H9 (cell line): ENCODE measurements around the gene PSMD8. TPM values are rescaled to one million over a fixed set of nuclear protein-coding genes. Genes with fewer than 3 reads are reported as not detected.

Source experiments
- DNase-seq: peaks from one replicate; pipeline ENCODE4 v3.0.0-alpha.2; 2017
- H2AFZ ChIP-seq: one replicate; pipeline ENCODE4 v1.6.1; 2013; ENCODE audit warnings: mild to moderate bottlenecking, low read length, control low read depth, moderate library complexity
- H2AK5ac ChIP-seq: 2 replicates; pipeline ENCODE4 v1.6.1; 2013; ENCODE audit warnings: low read length, control low read depth, mixed read lengths; ENCODE audit not compliant: insufficient read length
- H2BK120ac ChIP-seq: one replicate; pipeline ENCODE4 v1.6.1; 2013; ENCODE audit warnings: low read depth, mild to moderate bottlenecking, low read length, control low read depth, inconsistent platforms; ENCODE audit not compliant: poor library complexity, severe bottlenecking
- H2BK12ac ChIP-seq: 2 replicates; pipeline ENCODE4 v1.6.1; 2013; ENCODE audit warnings: low read length, control low read depth, mixed read lengths, low read depth; ENCODE audit not compliant: insufficient read length
- H2BK15ac ChIP-seq: 2 replicates; pipeline ENCODE4 v1.6.1; 2013; ENCODE audit warnings: low read depth, low read length, control low read depth
- H2BK20ac ChIP-seq: one replicate; pipeline ENCODE4 v1.6.1; 2013; ENCODE audit warnings: low read depth, mild to moderate bottlenecking, low read length, control low read depth, inconsistent platforms; ENCODE audit not compliant: poor library complexity, severe bottlenecking
- H2BK5ac ChIP-seq: 2 replicates; pipeline ENCODE4 v1.6.1; 2013; ENCODE audit warnings: low read length, control low read depth, mixed read lengths; ENCODE audit not compliant: insufficient read length
- H3K14ac ChIP-seq: 2 replicates; pipeline ENCODE4 v1.6.1; 2013; ENCODE audit warnings: low read length, control low read depth; ENCODE audit not compliant: insufficient read depth
- H3K18ac ChIP-seq: 2 replicates; pipeline ENCODE4 v1.6.1; 2013; ENCODE audit warnings: low read depth, mild to moderate bottlenecking, mixed read lengths, low read length, control low read depth; ENCODE audit not compliant: insufficient read length
- H3K23ac ChIP-seq: 2 replicates; pipeline ENCODE4 v1.6.1; 2013; ENCODE audit warnings: low read length, control low read depth, mixed read lengths, low read depth; ENCODE audit not compliant: insufficient read length
- H3K23me2 ChIP-seq: 2 replicates; pipeline ENCODE4 v1.6.1; 2013; ENCODE audit warnings: low read depth, mild to moderate bottlenecking, mixed read lengths, low read length, control low read depth; ENCODE audit not compliant: insufficient read length, poor library complexity, severe bottlenecking
- H3K27ac ChIP-seq: 2 replicates; pipeline ENCODE4 v1.5.1; 2013; ENCODE audit warnings: low read length, control low read depth, mixed read lengths, low read depth; ENCODE audit not compliant: insufficient read length
- H3K27me3 ChIP-seq: 2 replicates; pipeline ENCODE4 v1.6.1; 2013; ENCODE audit warnings: low read length, control low read depth, inconsistent platforms; ENCODE audit not compliant: insufficient read depth
- H3K4ac ChIP-seq: 2 replicates; pipeline ENCODE4 v1.6.1; 2013; ENCODE audit warnings: low read depth, mild to moderate bottlenecking, control low read depth, inconsistent platforms, low read length, moderate library complexity
- H3K4me1 ChIP-seq: 2 replicates; pipeline ENCODE4 v1.6.1; 2013; ENCODE audit warnings: low read length, control low read depth, inconsistent platforms; ENCODE audit not compliant: insufficient read depth
- H3K4me2 ChIP-seq: 2 replicates; pipeline ENCODE4 v1.6.1; 2013; ENCODE audit warnings: low read length, control low read depth, mixed read lengths; ENCODE audit not compliant: insufficient read length, insufficient read depth
- H3K56ac ChIP-seq: 2 replicates; pipeline ENCODE4 v1.6.1; 2013; ENCODE audit warnings: low read depth, mild to moderate bottlenecking, mixed read lengths, low read length, control low read depth; ENCODE audit not compliant: insufficient read length
- H3K79me1 ChIP-seq: 2 replicates; pipeline ENCODE4 v1.6.1; 2013; ENCODE audit warnings: low read depth, mild to moderate bottlenecking, moderate library complexity, low read length, control low read depth, inconsistent platforms; ENCODE audit not compliant: insufficient read depth, poor library complexity, severe bottlenecking
- H3K79me2 ChIP-seq: 2 replicates; pipeline ENCODE4 v1.6.1; 2013; ENCODE audit warnings: low read length, control low read depth, inconsistent platforms; ENCODE audit not compliant: insufficient read depth
- H3K9ac ChIP-seq: 2 replicates; pipeline ENCODE4 v1.6.1; 2013; ENCODE audit warnings: low read length, control low read depth, mixed read lengths; ENCODE audit not compliant: insufficient read length; ENCODE audit errors: extremely low read depth
- H3K9me3 ChIP-seq: one replicate; pipeline ENCODE4 v1.6.1; 2013; ENCODE audit warnings: low read depth, low read length, inconsistent platforms; ENCODE audit not compliant: control insufficient read depth
- H3T11ph ChIP-seq: one replicate; pipeline ENCODE4 v1.6.1; 2013; ENCODE audit warnings: mild to moderate bottlenecking, low read length, control low read depth, inconsistent platforms
- H4K20me1 ChIP-seq: one replicate; pipeline ENCODE4 v1.6.1; 2013; ENCODE audit not compliant: control insufficient read depth, insufficient read length, insufficient read depth
- H4K5ac ChIP-seq: 2 replicates; pipeline ENCODE4 v1.6.1; 2013; ENCODE audit warnings: low read depth, mild to moderate bottlenecking, mixed read lengths, low read length, control low read depth; ENCODE audit not compliant: insufficient read length
- H4K8ac ChIP-seq: replicated peaks from 2 replicates; pipeline ENCODE4 v1.6.1; 2013; ENCODE audit warnings: low read length, control low read depth, mixed read lengths, low read depth; ENCODE audit not compliant: insufficient read length
- H4K91ac ChIP-seq: 2 replicates; pipeline ENCODE4 v1.6.1; 2013; ENCODE audit warnings: low read depth, mild to moderate bottlenecking, moderate library complexity, mixed read lengths, low read length, control low read depth; ENCODE audit not compliant: insufficient read length
- H3K27ac Mint-ChIP-seq, 3 experiments: 2 replicates in 2 of 3; 3 replicates in 1 of 3; pipeline ENCODE4 v1.8.0; 2020 to 2021; ENCODE audit warnings: mixed read lengths in 3 of 3, mild to moderate bottlenecking in 1 of 3, moderate library complexity in 1 of 3
- H3K27me3 Mint-ChIP-seq: 2 replicates; pipeline ENCODE4 v1.8.0; 2021; ENCODE audit warnings: low read depth, mild to moderate bottlenecking, moderate library complexity, mixed read lengths
- H3K36me3 Mint-ChIP-seq, 3 experiments: 2 replicates in 2 of 3; 3 replicates in 1 of 3; pipeline ENCODE4 v1.8.0; 2020 to 2021; ENCODE audit warnings: low read depth in 3 of 3, mixed read lengths in 3 of 3; ENCODE audit not compliant: insufficient read depth in 1 of 3
- H3K4me1 Mint-ChIP-seq, 2 experiments: 2 replicates each; pipeline ENCODE4 v1.8.0; 2020; ENCODE audit warnings: mixed read lengths in 2 of 2
- H3K4me3 Mint-ChIP-seq, 2 experiments: 2 replicates in 1 of 2; 3 replicates in 1 of 2; pipeline ENCODE4 v1.8.0; 2020 to 2021; ENCODE audit warnings: mild to moderate bottlenecking in 2 of 2, mixed read lengths in 2 of 2, moderate library complexity in 1 of 2
- H3K9me3 Mint-ChIP-seq, 2 experiments: 2 replicates in 1 of 2; 3 replicates in 1 of 2; pipeline ENCODE4 v1.8.0; 2020; ENCODE audit warnings: mild to moderate bottlenecking in 2 of 2, mixed read lengths in 2 of 2, moderate library complexity in 1 of 2
- CTCF ChIP-seq: fragments of 200-600 bp; sonication (generic); conservative IDR thresholded peaks from 3 replicates; pipeline ENCODE4 v1.8.0; 2021; ENCODE audit warnings: antibody characterized with exemption, mild to moderate bottlenecking
- WGBS: extraction: QIAGEN DNeasy Blood & Tissue Kit; methylation state at CpG from one replicate; pipeline ENCODE4 v1.1.7; 2013; ENCODE audit warnings: missing lambda C conversion rate, low lambda C conversion rate, mixed read lengths; ENCODE audit not compliant: insufficient read length; ENCODE audit errors: extremely low coverage; 5-methylcytosine and 5-hydroxymethylcytosine counted together
- total RNA-seq: library from RNA; stranded (reverse); gene quantifications from 2 replicates; pipeline ENCODE4 v1.2.1, GENCODE V29; 2021

Gene PSMD8
- total RNA-seq, 1 experiment from 2014 or later: 189 TPM

DNA sequence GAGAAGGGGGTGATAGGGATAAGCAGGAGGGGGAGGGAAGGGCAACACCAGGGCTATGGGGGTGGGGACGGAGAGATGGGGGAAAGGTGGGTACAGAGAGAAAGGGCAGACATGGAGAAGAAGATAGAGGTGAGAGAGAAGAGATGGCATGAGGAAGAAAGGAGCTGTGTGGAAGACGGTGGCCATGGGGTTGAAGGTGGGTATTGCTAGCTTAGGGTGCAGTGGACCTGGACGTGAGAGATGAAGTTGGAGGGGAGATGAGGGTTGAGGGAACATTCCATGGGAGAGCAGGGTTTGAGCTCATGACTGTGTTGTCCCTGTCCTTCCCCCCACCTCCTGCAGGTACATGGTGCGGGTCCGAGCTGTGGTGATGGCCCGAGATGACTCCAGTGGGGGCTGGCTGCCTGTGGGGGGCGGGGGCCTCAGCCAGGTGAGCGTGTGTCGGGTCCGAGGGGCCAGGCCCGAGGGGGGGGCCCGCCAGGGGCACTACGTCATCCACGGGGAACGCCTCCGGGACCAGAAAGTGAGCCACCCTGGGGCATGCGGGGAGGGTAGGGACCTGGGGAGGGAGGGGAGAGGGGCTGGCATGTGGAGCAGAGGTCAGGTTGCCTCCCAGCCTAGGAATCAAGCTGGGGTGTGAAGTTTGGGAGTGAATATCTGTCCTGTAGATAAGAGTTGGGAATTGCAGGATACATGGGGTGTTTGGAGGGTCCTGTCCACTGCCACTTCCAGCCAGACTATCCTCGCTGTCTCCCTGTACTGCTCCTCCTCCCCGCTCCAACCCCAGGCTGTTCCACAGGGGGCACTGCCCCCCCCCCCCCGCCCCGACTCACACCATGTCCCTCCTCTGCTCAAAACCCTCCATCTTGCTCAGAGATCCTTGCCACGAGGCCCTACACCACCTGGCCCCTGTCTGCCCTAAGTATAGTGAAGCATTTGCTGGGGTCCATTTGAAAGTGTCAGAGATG is 15.9 kb downstream of the PSMD8 start:
- Histone ChIP-seq H3K4me2 (peak overlapping the region; percentile 80), H3K18ac (peak overlapping the region; percentile 5), H3K14ac (no peak overlapping the region), H3K9ac (no peak overlapping the region), H3K23ac (no peak overlapping the region), H2BK120ac (no peak overlapping the region), H3K23me2 (peaks cover 39% of the 10 kb centered on the region), H2BK5ac (no peak overlapping the region), H3K27ac (no peak overlapping the region), H2AFZ (no peak overlapping the region), H2BK20ac (no peak overlapping the region), H4K8ac (no peak overlapping the region), H4K91ac (no peak overlapping the region), H4K5ac (no peak overlapping the region), H3K79me2 (no peaks in the 10 kb centered on the region; the same call in 1 of the 2 replicates), H3K27me3 (no peaks in the 10 kb centered on the region), H2BK15ac (no peak overlapping the region), H2AK5ac (no peak overlapping the region), H4K20me1 (no peaks in the 10 kb centered on the region), H3K4ac (no peak overlapping the region), H3K9me3 (no peaks in the 10 kb centered on the region), H3K4me1 (no peaks in the 10 kb centered on the region; the same call in 1 of the 2 replicates), H3K56ac (no peak overlapping the region), H3T11ph (no peak overlapping the region), H2BK12ac (no peak overlapping the region), H3K79me1 (no peaks in the 10 kb centered on the region)
- peaks cover 18 to 37% (median 25%) of the 10 kb centered on the region in 3 experiments for H3K36me3 Mint-ChIP-seq
- H3K27ac Mint-ChIP-seq: peak overlapping the region in 2 of 3 experiments; percentile 15 to 29; a peak in 3 of 7 replicates
- peak overlapping the region; percentile 83 to 92 for H3K4me3 Mint-ChIP-seq
- peaks cover 45 to 53% of the 10 kb centered on the region in 2 experiments for H3K4me1 Mint-ChIP-seq
- WGBS: no CpG with 5 or more reads among the region's 22 CpGs
- peaks cover 10% of the 10 kb centered on the region for H3K27me3 Mint-ChIP-seq
- TF ChIP-seq CTCF: no peak
- DNase-seq: no peak
- no peaks in the 10 kb centered on the region for H3K9me3 Mint-ChIP-seq
